ENCODE measurements around the gene SH3GLB2. TPM values are rescaled to one million over a fixed set of nuclear protein-coding genes. Genes with fewer than 3 reads are reported as not detected.
A peak's percentile ranks its signal among the peaks of the same experiment; 100 is the strongest.
"Not testable (repeated sequence)": the region's sequence is repeated elsewhere in the genome, so short reads cannot be mapped to it uniquely, and the experiment has no call there.

The SH3GLB2 gene
- total RNA-seq, 1 donor from 2014 or later = 76.1 TPM

DNA sequence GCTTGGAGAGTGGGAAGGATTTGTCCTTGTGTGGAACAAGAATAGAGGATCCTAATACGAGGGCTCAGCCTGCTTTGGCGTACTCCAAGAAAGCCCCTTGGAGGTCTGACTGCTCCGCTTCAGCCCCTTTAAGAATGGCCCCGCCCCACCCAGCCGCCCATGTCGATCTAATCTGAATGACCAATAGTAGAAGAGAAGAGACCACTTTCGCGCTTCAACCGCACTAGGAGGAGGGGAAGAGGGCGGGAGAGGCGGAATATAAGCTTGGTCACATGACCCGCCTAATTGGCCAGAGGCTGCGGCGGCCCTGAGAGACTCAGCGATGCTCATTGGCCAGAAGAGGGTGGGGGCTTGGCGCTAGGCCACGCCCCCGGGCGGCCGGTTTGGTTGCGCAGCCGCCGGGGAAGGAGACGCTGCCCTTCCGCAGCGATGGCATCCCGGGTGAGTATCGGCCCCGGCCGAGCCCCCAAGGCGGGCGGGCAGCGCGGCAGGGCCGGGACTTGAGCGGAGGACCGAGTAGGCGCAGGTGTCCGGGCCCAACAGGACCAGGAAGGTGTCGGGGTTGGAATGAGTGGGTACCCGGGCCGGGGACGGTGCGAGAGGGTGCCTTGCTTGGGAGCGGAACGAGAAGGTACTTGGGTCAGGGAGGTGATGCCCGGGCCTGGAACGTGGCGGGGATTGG lies 8.3 kb upstream of the SH3GLB2 start, which contains the start of gene MIGA2:
Gene MIGA2 (plus strand): TSS at position 386 of the 682 bp plus-strand sequence. CDS start 3,969 bp downstream, outside the sequence.
- Mint-ChIP-seq H3K4me3 (peak within 1 kb of the TSS; percentile 92), H3K27ac (ENCODE audit: unreplicated experiment) (peak within 1 kb of the TSS; percentile 70), H3K4me1 (peaks cover 24% of the 10 kb centered on the region), H3K27me3 (ENCODE audit: low read depth) (no peaks in the 10 kb centered on the region), H3K9me3 (no peaks in the 10 kb centered on the region), H3K36me3 (ENCODE audit: low read depth) (no peaks in the 10 kb centered on the region)
- DNase-seq (ENCODE audit: low read depth, low spot score) = peak; percentile 88
- TF ChIP-seq, protein P1, sequence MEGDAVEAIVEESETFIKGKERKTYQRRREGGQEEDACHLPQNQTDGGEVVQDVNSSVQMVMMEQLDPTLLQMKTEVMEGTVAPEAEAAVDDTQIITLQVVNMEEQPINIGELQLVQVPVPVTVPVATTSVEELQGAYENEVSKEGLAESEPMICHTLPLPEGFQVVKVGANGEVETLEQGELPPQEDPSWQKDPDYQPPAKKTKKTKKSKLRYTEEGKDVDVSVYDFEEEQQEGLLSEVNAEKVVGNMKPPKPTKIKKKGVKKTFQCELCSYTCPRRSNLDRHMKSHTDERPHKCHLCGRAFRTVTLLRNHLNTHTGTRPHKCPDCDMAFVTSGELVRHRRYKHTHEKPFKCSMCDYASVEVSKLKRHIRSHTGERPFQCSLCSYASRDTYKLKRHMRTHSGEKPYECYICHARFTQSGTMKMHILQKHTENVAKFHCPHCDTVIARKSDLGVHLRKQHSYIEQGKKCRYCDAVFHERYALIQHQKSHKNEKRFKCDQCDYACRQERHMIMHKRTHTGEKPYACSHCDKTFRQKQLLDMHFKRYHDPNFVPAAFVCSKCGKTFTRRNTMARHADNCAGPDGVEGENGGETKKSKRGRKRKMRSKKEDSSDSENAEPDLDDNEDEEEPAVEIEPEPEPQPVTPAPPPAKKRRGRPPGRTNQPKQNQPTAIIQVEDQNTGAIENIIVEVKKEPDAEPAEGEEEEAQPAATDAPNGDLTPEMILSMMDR (conservative IDR thresholded peaks at IDR 0.05) = no peak

DNA sequence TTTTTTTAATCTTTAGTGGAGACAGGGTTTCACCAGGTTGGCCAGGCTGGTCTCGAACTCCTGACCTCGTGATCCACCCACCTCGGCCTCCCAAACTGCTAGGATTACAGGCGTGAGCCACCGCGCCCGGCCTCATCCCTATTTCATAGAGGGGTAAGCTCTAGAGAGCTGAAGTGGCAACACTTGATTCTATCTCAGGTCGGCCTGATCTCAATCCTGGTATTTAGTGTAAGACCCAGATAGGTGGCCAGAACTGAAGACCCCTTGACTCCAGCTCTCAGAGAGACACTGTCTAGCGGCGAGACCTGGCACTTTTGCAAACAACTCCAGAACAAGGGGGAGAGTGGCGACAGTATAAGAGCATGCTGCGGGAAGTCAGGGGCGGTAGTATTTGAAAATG lies 7.7 kb upstream of the SH3GLB2 start:
- peak overlapping the region; percentile 13 for H3K27ac Mint-ChIP-seq (ENCODE audit: unreplicated experiment)
- H3K27me3 Mint-ChIP-seq (ENCODE audit: low read depth); H3K36me3 Mint-ChIP-seq (ENCODE audit: low read depth); H3K9me3 Mint-ChIP-seq; DNase-seq (ENCODE audit: low read depth, low spot score): not testable (repeated sequence)
- peaks cover 24% of the 10 kb centered on the region for H3K4me1 Mint-ChIP-seq
- peak overlapping the region; percentile 92 for H3K4me3 Mint-ChIP-seq

DNA sequence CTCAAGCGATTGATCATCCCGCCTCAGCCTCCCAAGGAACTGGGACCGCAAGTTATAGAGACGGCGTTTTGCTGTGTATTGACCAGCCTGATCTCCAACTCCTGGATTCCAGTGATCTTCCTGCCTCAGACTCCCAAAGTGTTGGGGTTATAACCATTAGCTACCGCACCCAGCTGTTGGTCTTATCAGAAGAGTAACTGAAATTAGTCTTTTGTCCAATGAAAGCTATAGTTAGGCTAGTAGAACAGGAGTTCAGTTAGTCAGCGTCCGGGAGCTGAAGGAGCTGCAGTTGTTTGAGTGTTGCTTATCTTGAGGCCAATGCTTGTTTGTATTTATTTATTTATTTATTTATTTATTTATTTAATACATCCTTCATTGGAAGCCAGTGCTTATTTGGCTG lies 5.1 kb upstream of the SH3GLB2 start:
- TF ChIP-seq, protein P1 (conservative IDR thresholded peaks at IDR 0.05) = no peak
- Mint-ChIP-seq H3K27me3 (ENCODE audit: low read depth) (no peaks in the 10 kb centered on the region), H3K36me3 (ENCODE audit: low read depth) (no peaks in the 10 kb centered on the region), H3K4me1 (peaks cover 36% of the 10 kb centered on the region), H3K27ac (ENCODE audit: unreplicated experiment) (no peak overlapping the region), H3K4me3 (no peak overlapping the region), H3K9me3 (no peaks in the 10 kb centered on the region)
- DNase-seq (ENCODE audit: low read depth, low spot score) = no peak

DNA sequence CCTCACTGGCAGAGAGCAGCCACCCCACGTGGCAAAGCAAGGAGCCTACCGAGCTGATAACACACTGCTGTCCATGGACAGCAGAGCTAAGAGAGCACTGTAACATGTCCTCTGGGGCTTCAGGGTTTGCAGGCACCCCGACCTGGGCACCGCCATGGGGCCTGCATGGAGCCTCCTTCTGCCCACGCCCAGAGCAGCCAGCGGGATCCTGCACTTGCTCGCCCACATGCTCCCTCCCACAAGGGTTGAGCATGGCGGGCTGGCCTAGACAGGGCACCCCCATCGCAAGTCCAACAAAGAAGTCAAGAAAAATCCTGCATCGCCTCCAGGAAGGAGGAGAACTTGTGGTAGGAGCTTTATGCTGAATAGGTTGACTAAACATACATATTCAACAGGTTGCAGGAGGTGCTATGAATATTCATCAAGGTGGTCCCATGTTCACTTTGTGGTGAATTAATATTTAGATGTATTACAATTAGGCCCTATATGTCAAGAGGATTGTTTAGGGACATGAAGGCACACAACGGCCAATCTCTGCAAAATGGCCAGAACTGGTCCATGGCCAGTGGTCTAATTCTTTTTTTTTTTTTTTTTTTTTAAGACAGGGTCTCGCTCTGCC lies 4.5 kb upstream of the SH3GLB2 start:
- DNase-seq (ENCODE audit: low read depth, low spot score) = no peak
- no peak overlapping the region for H3K4me3 Mint-ChIP-seq
- no peaks in the 10 kb centered on the region for H3K27me3 Mint-ChIP-seq (ENCODE audit: low read depth)
- no peaks in the 10 kb centered on the region for H3K36me3 Mint-ChIP-seq (ENCODE audit: low read depth)
- H3K4me1 Mint-ChIP-seq = peaks cover 31% of the 10 kb centered on the region
- H3K9me3 Mint-ChIP-seq = no peaks in the 10 kb centered on the region
- TF ChIP-seq, protein P1 (conservative IDR thresholded peaks at IDR 0.05) = no peak
- H3K27ac Mint-ChIP-seq (ENCODE audit: unreplicated experiment) = no peak overlapping the region

DNA sequence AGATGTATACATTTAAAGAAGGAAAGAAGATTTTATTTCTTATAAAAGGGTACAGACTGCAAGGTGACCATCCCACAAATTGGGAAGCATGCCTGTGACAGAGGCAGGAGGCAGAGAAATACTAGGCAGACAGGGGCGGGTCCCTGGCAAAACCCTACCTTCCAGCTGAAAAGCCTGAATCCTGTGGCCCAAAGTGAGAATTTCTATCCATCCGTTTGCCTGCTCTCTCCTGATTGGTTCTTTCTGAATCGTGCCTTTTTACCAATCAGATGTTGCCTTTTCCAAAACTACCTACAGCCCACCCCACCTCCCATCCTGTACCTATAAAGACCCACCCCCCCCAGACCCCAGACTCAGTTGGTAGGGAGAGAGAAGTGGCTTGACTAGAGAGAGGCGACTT lies 3.4 kb upstream of the SH3GLB2 start:
- DNase-seq (ENCODE audit: low read depth, low spot score) = no peak
- Mint-ChIP-seq H3K36me3 (ENCODE audit: low read depth) (no peaks in the 10 kb centered on the region), H3K27me3 (ENCODE audit: low read depth) (no peaks in the 10 kb centered on the region), H3K4me1 (peaks cover 30% of the 10 kb centered on the region), H3K9me3 (no peaks in the 10 kb centered on the region), H3K27ac (ENCODE audit: unreplicated experiment) (no peak overlapping the region), H3K4me3 (no peak overlapping the region)
- TF ChIP-seq, protein P1 (conservative IDR thresholded peaks at IDR 0.05) = no peak

DNA sequence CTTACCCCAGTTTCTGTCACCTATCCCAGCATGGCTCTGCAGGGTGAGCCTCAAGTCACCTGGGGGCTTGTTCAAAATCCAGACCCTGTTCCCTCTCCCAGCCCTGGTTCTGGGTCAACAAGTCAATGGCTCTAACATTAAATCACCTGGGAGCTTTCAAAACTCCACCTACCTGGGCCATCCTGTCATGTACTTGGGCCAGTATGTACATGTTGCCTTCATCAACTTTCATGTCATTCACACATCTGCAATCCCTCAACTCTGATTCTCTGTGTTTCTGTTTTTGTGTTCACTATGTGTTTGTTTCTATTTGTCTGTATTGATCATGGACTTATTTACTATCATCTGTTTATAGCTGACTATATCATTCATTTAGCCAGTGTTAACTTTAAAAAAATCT lies 2.1 kb upstream of the SH3GLB2 start:
- Mint-ChIP-seq H3K9me3 (no peaks in the 10 kb centered on the region), H3K4me3 (peak overlapping the region; percentile 58), H3K4me1 (peaks cover 30% of the 10 kb centered on the region), H3K27me3 (ENCODE audit: low read depth) (no peaks in the 10 kb centered on the region), H3K27ac (ENCODE audit: unreplicated experiment) (no peak overlapping the region), H3K36me3 (ENCODE audit: low read depth) (no peaks in the 10 kb centered on the region)
- no peak for DNase-seq (ENCODE audit: low read depth, low spot score)
- TF ChIP-seq, protein P1 (conservative IDR thresholded peaks at IDR 0.05) = no peak

Data from neural crest cell (in vitro differentiated cells).